Measurements from ENCODE around the gene CHST9.
"Not testable (repeated sequence)": the region's sequence is repeated elsewhere in the genome, so short reads cannot be mapped to it uniquely, and the experiment has no call there.

Gene CHST9, protein sequence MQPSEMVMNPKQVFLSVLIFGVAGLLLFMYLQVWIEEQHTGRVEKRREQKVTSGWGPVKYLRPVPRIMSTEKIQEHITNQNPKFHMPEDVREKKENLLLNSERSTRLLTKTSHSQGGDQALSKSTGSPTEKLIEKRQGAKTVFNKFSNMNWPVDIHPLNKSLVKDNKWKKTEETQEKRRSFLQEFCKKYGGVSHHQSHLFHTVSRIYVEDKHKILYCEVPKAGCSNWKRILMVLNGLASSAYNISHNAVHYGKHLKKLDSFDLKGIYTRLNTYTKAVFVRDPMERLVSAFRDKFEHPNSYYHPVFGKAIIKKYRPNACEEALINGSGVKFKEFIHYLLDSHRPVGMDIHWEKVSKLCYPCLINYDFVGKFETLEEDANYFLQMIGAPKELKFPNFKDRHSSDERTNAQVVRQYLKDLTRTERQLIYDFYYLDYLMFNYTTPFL

DNA sequence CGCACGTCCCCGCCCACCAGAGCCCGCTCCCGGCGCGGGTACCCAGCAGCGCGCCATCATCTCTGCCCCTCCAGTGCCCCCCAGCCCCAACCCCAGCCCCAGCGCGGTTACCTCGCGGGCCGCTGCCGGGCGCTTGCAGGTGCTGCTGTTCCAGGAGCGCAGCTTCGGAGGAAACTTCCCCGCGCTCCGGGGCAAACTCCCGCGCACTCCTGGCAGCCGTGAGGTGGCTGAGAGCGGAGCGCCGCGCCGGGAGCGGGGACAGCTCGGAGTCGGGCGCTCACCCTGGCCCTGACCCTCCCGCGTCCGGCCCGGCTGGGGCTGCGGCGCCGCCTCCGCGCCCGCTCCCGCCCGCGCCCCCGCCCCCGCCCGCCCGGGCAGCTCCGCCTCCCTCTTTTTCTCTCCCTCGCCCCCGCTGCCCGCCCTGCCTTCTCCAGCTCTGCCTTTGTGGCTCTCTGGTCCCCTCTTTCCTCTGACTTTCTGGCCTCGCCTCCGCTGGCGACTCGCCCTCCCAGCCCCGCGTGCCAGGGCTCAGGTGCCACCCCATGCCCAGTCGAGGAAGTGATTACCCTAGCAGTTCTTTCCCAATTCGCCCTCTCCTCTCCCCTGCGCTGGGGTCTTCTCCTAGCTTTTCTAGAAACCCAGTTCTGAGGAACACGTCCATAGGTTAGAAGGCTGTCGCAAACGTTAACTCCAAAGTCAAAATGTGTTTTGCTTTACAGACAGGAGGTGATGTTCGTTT lies at the start of gene CHST9:
CHST9 (minus strand) TSS at position 284 of the 739 bp plus-strand sequence. CDS start 42,499 bp downstream, outside the sequence.
- DNase-seq (ENCODE audit: low read depth in 2 of 2) = no peak

DNA sequence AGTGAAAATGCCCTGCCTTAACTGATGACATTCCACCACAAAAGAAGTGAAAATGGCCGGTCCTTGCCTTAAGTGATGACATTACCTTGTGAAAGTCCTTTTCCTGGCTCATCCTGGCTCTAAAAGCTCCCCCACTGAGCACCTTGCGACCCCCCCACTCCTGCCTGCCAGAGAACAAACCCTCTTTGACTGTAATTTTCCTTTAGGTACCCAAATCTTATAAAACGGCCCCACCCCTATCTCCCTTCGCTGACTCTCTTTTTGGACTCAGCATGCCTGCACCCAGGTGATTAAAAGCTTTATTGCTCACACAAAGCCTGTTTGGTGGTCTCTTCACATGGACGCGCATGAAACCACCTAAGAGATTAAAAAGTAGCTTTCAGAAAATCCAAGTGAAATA lies 47.2 kb upstream of the CHST9 start:
- DNase-seq (ENCODE audit: low read depth in 2 of 2) = not testable (repeated sequence)

DNA sequence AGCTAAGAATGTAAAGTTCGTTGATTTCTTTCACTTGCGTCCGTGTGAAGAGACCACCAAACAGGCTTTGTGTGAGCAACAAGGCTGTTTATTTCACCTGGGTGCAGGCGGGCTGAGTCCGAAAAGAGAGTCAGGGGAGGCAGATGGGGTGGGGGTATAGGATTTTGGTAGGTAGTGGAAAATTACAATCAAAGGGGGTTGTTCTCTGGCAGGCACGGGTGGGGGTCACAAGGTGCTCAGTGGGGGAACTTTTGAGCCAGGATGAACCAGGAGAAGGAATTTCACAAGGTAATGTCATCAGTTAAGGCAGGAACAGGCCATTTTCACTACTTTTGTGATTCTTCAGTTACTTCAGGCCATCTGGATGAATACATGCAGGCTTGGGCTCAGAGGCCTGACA lies 46.6 kb upstream of the CHST9 start:
- not testable (repeated sequence) for DNase-seq (ENCODE audit: low read depth in 2 of 2)

DNA sequence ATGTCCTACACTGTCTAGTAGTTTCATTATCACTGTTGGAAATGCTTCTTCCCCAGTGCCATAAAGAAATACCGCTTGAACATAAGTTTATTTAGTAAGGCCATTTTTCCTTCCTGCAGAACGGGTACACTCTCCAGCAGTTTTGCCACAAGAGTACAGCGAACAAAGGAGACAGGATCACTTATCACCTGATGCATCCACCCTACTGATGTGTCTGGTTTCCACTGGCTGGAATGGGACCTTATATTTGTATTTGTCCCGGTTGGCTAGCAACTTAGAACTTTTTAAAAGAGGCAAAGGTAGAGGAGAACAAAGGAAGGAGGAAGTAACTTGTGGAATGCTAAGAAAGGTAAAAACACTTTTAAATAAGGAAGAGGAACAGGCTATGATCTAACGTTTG lies 46.1 kb upstream of the CHST9 start:
- DNase-seq (ENCODE audit: low read depth in 2 of 2) = not testable (repeated sequence)

DNA sequence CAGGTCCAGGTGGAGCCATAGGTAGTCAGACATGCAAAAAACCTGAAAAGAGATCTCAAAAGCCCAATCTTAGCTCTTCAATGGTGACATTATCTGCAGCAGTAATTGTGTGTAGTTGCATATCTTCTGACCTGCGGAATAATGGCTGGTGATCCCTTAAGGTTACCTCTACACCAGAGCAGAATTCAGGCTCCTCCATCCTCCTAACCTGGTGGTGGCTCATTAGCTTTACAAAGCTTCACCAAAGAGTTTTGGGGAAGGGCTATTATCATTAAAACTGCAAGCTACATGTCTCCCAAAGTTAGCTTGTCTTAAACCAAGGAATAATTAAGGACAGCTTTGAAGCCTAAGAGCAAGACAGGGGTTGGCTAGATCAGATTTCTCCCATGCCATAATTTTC lies 42.6 kb upstream of the CHST9 start:
- DNase-seq (ENCODE audit: low read depth in 2 of 2) = no peak

DNA sequence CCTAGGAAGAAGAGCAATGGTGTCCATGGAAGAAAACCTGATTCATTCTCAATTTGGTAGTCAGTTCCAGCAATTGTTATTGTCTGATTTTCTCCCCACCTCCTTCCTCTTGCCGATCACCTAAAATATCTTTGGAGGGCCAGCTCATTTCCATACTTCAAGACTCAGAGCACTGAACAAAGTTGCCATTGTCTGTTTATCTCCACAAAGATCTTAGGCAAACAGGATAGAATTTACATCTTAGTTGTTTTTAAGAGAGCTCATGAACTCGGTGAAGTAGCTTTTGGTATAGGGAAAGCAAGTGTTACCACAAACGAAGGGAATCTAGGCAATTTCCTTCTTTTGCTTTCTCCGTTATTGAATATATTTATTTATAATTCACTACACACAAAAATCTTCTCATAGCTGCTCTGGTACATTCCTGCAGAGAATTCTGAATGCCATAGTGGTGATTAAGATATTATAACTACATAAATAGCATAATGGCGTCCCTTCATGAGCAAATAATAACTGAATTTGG lies 41.5 kb upstream of the CHST9 start:
- DNase-seq (ENCODE audit: low read depth in 2 of 2) = no peak

DNA sequence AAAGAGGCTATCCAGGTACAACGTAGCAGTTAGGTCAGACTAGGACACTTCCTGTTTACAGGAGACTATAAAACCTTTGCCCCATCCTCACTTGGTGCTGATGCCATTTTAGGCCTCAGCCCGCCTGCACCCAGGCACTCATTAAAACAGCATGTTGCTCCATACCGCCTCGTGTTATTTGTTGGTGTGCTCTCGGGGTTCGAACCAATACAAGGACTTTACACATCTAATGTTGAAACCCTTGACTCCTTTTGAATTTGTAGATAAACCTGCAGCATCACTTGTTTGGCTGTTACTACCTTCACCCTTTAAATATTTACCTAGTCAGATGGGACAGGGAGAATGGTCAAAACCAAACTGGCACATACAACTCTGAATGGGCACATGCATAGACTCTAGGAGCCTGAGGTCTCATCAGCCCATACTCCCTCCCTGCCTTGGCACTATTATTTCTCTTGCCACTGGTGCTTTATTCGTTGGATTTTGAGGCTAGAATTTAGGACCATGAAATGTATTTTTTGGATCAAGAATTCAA lies 40.9 kb upstream of the CHST9 start:
- DNase-seq (ENCODE audit: low read depth in 2 of 2) = no peak

DNA sequence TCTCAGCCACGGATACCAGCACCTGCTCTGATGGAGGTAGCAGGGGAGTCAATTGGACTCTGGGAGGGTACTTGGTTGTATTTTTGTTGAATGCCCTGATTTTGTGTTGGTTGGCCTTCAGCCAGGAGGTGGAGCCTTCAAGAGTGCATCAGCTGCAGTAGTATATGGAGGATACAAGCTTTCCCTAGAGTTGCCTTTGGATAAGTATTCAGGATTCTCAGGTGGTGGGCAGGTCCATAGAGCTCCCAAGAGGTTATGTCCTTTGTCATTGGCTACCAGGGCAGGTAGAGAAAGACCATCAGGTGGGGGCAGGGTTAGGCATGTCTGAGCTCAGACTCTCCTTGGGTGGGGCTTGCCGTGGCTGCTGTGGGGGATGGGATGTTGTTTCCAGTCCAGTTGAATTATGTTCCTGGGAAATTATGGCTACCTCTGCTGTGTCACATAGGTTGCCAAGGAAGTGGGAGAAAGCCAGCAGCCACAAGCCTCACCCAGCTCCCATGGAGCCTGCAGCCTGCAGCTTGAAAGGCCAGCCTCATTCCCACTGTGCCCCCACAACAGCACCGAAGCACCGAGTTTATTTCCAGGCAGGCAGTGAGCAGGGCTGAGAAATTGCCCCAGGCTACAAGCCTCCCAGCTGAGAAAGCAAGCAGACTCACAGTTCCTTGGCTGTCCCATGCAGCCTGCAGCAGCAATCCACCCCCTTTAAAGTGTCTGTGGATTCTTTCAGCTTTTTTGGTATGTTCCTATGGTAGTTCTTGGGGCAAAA lies 38.6 kb upstream of the CHST9 start:
- no peak for DNase-seq (ENCODE audit: low read depth in 2 of 2)

DNA sequence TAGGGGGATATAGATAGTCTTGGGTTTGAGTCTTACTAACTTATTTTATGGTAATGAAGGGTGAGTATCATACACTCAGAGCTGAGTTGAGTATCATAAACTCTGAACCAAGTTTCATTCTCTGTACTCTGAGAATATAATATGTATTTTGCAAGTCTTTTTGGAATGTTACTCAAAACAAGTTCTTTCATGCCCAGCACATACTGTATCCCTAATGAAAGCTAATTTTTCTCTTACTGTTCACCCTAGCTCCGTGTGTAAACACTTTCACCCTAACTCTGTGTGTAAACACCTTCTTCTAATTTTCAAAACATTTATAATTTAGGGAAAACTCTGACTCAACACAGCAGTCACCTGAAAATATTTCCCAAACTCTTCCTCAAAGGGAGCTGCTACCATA lies 29.7 kb upstream of the CHST9 start:
- no peak for DNase-seq (ENCODE audit: low read depth in 2 of 2)

DNA sequence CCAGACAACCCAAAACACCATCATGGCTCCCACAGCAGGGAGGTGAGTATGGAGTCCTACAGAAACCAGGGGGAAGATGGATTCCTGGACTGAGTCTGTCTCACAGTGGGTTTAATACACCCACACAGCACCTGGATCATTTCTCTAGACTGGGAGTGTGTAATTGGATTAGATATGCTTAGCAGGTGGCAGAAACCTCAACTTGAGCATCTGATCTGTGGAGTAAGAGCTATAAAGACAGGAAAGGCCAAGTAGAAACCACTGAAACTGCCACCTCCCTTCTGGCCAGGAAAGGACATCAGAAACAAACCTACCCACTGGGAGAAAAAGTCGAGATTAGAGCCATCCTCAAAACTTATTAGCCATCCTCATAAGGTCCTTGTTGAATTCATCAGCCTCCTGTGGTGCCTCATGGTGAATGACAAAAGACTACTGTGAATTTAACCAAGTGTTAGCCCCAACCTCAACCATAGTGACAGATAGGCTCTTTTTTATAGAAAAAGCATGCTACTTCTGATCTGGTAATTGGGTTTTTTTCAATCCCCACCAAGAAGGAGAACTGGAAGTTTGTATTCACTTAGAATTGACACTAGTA lies 28.1 kb upstream of the CHST9 start:
- no peak for DNase-seq (ENCODE audit: low read depth in 2 of 2)

DNA sequence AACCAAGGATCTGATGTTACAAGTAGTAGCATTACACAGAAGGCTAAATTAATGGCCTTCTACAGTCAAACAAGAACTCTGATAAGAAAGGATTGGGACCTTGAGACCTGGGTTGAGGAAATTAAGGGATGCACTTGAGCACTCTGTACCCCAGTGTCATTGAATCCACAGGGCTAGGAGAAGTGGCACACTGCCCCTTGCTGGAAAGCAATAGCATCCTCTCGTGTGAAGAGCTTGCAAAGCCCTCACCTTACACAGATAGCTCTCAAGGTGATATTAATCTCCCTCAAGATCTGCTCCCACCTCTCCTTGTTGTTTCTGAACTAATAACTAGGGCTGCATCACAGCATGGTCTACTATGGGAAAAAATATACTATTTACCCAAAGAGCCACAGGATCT lies 26.5 kb upstream of the CHST9 start:
- no peak for DNase-seq (ENCODE audit: low read depth in 2 of 2)

DNA sequence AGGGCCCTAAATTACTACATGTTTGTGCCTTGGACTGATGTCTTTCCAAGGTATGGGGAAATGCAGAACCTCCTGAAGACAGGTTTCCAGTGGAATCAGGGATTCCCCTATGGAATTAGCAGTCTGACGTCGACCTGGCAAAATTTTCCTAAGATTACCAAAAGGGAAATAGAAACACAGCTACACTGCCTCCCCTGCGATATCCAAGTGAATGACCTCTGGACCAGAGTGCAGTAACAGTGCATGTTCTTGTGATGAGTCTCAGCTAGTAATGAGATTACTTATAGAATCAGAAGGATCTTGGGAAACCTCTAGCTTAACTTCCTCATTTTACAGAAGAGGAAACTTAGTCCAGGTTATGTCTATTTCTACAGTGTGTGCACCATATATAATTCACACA lies 21.3 kb upstream of the CHST9 start:
- DNase-seq (ENCODE audit: low read depth in 2 of 2) = no peak

DNA sequence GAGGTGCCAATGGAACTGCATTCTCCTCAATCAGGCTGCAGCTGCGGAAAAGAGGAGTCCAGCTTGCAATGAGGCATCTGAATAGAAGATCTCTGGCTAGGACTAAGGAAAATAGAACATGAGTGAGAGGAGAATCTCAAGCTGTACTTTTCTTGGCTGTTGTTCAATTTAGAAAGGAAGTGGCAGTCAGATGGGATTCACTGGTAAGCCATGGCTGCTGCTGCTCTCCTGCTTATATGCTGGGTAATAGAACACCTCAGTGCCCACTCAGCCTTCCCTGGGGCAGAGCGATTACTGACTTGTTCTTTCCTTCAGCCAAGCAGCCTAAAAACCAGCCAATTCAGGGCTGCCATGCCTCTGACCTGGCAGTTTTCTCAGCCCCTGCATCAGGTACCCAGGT lies 17.6 kb upstream of the CHST9 start:
- DNase-seq (ENCODE audit: low read depth in 2 of 2) = no peak

DNA sequence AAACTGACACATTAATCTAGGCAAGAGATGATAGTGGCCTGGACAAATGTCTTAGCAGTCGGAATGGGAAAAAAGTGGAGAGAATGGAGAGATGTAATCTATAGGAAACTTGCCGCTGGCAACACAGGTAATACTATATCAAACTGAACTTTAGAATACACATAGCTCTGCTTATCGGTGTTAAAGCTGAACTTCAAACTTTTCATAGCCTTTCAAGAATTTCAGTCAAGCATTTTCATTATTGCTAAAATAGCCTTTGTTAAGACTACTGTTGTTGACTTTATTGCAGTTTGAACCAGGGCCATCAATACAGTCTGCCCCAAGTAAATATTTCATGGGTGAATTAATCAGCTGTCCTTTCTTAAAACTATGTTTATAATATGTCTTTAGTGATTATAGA lies 12.9 kb upstream of the CHST9 start:
- no peak for DNase-seq (ENCODE audit: low read depth in 2 of 2)

DNA sequence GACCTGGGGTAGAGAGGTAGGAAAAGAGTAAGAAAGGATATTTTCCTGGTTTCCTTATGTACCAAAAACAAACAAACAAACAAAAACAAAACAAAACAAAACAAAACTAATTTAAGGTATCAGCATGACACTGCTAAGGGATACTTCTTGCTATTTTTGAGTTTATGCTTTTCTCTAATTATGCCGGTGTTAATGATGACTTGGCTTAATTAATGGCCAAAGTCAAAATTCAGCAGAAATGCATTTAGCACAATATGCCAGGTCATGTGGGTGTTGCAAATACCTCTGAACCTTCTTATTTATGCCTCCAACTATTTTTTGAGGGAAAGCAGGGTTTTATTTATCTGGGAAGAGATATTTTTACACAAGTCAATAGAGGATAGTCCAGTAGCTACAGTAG lies 3.2 kb upstream of the CHST9 start:
- no peak for DNase-seq (ENCODE audit: low read depth in 2 of 2)

DNA sequence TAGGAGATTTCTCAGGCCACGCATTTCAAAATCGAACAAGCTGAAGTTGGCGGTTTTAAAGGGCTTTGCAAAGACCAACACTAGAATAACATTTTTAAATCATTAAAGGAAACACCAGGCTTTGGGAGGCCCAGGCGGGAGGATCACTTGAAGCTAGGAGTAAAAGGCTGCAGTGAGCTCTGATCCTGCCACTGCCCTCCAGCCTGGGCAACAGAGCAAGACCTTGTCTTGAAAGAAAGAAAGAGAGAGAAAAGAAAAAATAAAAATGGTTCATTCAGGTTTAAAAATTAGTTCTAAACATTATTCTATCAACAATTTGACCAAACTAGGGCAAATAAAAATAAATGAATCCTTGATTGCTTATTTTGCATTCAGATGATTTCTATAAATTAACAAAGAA lies 789 bp upstream of the CHST9 start:
- DNase-seq (ENCODE audit: low read depth in 2 of 2) = no peak

DNA sequence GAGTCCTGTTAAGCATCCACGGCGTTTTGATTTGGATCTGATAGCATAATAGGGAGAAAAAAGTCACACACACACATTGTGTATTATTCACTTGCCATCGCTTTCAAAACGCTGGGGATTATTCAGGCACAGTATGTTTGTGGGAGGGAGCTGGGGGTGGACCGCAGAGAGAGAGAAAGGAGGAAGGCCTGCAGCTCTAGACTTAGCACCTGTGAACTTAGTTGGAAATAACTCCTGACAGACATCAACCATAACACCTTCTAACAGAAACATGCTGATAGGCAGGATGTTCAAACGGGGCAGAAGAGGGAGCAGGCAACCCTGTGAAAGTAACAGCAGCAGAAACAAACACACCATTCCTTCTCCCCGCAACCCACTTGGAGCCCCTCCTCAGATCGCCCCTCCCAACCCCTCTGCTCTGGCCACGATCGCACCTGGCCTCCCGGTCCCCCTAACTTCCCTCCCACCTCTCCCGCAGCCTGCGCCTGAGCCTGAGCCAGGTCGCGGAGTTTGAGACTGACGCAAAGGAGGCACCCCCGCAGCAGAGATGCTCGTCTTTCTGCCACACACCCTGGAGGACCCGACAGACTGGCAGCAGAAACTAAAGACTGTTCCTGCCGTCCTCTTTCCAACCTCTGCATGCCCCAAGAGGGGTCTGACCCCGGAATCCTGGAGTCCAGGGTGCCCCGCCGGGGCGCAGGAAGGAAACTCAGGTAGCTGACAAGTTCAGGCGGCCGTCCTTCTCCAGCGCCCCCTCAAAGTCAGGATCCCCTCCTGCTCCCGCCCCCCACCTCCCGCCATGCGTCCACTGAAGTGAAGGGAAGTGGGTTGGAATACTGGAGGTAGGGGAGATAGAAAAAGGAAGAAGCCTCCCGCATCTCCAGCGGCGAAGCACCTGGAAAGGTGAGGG lies 738 bp downstream of the CHST9 start:
- no peak for DNase-seq (ENCODE audit: low read depth in 2 of 2)

DNA sequence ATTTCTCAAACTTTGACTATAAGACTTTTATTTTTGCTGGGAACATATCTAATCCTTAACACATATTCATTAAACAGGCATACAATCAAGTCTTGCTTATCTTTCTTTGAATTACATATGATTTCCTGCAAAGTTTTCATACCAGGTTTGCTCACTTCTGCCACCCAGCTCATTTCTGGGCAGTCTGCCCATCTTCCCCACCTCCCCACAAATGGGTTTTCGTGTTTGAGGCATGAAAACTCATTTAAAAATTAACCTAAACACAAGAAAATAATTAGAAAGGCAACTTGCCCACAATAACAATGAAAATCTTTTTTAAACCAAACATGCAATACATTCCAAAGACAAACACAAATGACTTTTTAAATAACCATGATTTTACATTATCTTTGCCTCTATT lies 3.4 kb downstream of the CHST9 start:
- DNase-seq (ENCODE audit: low read depth in 2 of 2) = no peak

DNA sequence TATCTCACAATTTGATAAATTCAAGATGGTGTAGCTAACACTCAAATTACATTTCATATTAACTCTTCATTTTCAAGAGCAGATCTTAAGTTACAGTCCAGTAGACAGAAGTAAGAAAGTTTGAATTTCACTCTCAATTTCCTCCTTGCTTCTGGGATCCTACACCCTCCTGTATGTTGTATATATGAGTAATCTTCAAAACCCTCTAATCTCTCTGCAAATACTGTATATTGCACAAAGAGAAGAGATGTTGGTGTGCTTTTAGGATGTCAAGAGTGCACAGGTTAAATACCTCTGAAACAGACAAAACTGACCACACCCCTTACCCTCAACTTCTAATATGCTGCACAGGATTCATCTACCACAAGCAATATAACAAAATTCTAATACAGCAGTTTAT lies 6.7 kb downstream of the CHST9 start:
- no peak for DNase-seq (ENCODE audit: low read depth in 2 of 2)

DNA sequence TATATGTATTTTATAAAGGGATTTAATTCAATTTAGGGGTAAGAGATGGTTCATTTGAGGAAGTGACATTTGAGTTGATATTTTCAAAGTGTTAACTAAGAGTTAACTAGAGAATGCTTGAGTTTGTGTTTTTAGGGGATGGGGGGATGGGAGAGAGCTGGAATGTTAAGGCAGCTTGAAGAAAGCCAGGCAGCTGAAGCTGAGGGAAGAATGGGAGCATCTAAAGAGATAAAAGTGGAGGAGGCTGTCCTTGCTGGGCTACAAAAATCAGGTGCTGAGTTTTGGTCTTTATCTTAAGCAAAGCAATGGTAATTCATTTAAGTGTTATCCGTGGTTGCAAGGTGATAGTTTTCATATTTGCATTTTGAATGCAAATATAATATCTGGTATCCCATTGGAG lies 9.2 kb downstream of the CHST9 start:
- DNase-seq (ENCODE audit: low read depth in 2 of 2) = no peak

DNA sequence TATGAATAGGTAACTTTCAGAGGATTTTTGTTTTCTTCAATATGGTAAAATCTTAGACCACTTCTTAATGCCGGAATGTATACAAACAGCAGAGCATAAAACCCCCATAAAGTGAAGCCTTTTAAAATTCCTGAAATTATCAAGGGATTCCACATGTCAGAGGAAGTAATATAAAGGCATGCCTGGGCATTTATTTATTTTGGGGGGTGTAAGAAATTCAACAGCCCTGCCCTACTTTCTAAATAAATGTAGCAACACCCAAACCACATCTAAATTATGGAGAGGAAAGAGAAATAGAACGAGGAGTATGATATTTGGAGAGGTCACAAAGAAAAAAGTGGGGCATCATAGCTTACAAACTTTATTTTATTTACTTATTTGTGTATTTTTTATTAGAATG lies 9.9 kb downstream of the CHST9 start:
- DNase-seq (ENCODE audit: low read depth in 2 of 2) = no peak

Data from stimulated activated CD8-positive, alpha-beta memory T cell treated with anti-CD3 and anti-CD28 coated beads, Interleukin-2, amount 100 ng/mL, for 48 hours (primary cell).